GM12892 (cell line): ENCODE measurements around the gene SNX25.

Experiments used
- POLR2A ChIP-seq: IDR thresholded peaks from 2 replicates; pipeline ENCODE4 v1.6.1; 2011; ENCODE audit warnings: low read depth, low read length, control low read depth
- POLR2AphosphoS5 ChIP-seq: IDR thresholded peaks from 2 replicates; pipeline ENCODE4 v1.6.1; 2011; ENCODE audit warnings: low read depth, low read length, control low read depth
- TAF1 ChIP-seq: IDR thresholded peaks from 2 replicates; pipeline ENCODE4 v1.6.1; 2011; ENCODE audit warnings: low read depth, mild to moderate bottlenecking, control low read depth, low read length, borderline replicate concordance

DNA sequence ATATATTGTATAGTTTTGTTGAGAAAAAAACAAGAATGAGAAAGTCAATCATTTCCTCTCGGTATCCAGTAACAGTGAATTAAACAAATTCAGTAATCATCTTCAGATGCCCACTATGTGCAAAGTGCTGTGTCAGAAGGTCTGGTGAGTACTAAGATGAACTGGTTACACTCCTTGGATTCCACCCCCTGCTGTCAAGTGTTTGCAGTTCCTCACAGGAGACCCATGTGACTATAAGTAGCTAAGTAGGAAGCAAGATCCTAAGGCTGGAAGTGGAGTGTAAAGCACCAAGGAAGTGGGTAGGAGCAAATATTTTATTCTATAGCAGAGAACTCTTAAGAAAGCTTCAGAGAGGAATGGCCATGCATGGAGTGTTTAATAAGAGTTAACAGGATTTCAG lies 73.6 kb downstream of the SNX25 start:
- TF ChIP-seq POLR2A (no peak), POLR2AphosphoS5 (no peak), TAF1 (no peak)
